Measurements from ENCODE around the gene ZGPAT.

ZGPAT gene

GRCh38 chr20:63767456-63767855 is 59.6 kb downstream of the ZGPAT start:
- Histone ChIP-seq H3K27me3 (ENCODE audit: insufficient read depth, low read length, poor library complexity, severe bottlenecking) (no peaks in the 10 kb centered on the region), H3K4me3 (ENCODE audit: low read length, poor library complexity, severe bottlenecking) (no peak overlapping the region), H3K9me3 (ENCODE audit: insufficient read depth, low read depth, low read length) (no peaks in the 10 kb centered on the region), H3K4me1 (ENCODE audit: insufficient read depth, low read length, poor library complexity, severe bottlenecking) (no peaks in the 10 kb centered on the region), H3F3A (ENCODE audit: low read depth) (no peaks in the 10 kb centered on the region), H4K20me1 (ENCODE audit: insufficient read depth, low read length, poor library complexity, severe bottlenecking) (no peaks in the 10 kb centered on the region), H3K9ac (ENCODE audit: low read depth, low read length, poor library complexity, severe bottlenecking) (no peak overlapping the region), H3K9me2 (replicated peaks; ENCODE audit: low read depth, low read length) (no peaks in the 10 kb centered on the region), H3K36me3 (ENCODE audit: insufficient read depth, low read length) (peaks cover 4% of the 10 kb centered on the region; the same call in 1 of the 2 replicates), H3K79me2 (ENCODE audit: insufficient read depth, low read length) (no peaks in the 10 kb centered on the region), H3K4me2 (ENCODE audit: low read depth, low read length, poor library complexity, severe bottlenecking) (no peak overlapping the region), H2AFZ (ENCODE audit: low read length) (no peak overlapping the region)
- TF ChIP-seq CTCF (conservative IDR thresholded peaks at IDR 0.05; ENCODE audit: low read length) (no peak), EZH2phosphoT487 (IDR thresholded peaks at IDR 0.05; ENCODE audit: borderline replicate concordance) (no peak)

- H2AFZ ChIP-seq (ENCODE audit: low read length) = no peak overlapping the region
- H3K4me2 ChIP-seq (ENCODE audit: low read depth, low read length, poor library complexity, severe bottlenecking) = no peak overlapping the region
- H3K4me3 ChIP-seq (ENCODE audit: low read length, poor library complexity, severe bottlenecking) = no peak overlapping the region
- TF ChIP-seq EZH2phosphoT487 (IDR thresholded peaks at IDR 0.05; ENCODE audit: borderline replicate concordance) = no peak
- no peaks in the 10 kb centered on the region for H3K9me3 ChIP-seq (ENCODE audit: insufficient read depth, low read depth, low read length)
- no peak overlapping the region for H3K9ac ChIP-seq (ENCODE audit: low read depth, low read length, poor library complexity, severe bottlenecking)
- H3K4me1 ChIP-seq (ENCODE audit: insufficient read depth, low read length, poor library complexity, severe bottlenecking) = no peaks in the 10 kb centered on the region
- H4K20me1 ChIP-seq (ENCODE audit: insufficient read depth, low read length, poor library complexity, severe bottlenecking) = no peaks in the 10 kb centered on the region
- peaks cover 4% of the 10 kb centered on the region; the same call in 1 of the 2 replicates for H3K36me3 ChIP-seq (ENCODE audit: insufficient read depth, low read length)
- no peaks in the 10 kb centered on the region for H3K27me3 ChIP-seq (ENCODE audit: insufficient read depth, low read length, poor library complexity, severe bottlenecking)
- H3K9me2 ChIP-seq (replicated peaks; ENCODE audit: low read depth, low read length) = no peaks in the 10 kb centered on the region
- H3K79me2 ChIP-seq (ENCODE audit: insufficient read depth, low read length) = no peaks in the 10 kb centered on the region
- H3F3A ChIP-seq (ENCODE audit: low read depth) = no peaks in the 10 kb centered on the region
Observed at GRCh38 chr20:63767886-63768285, 60.0 kb downstream of the ZGPAT start.

- Histone ChIP-seq H3K36me3 (ENCODE audit: insufficient read depth, low read length) (no peaks in the 10 kb centered on the region), H3K9ac (ENCODE audit: low read depth, low read length, poor library complexity, severe bottlenecking) (no peak overlapping the region), H3K4me2 (ENCODE audit: low read depth, low read length, poor library complexity, severe bottlenecking) (no peak overlapping the region), H4K20me1 (ENCODE audit: insufficient read depth, low read length, poor library complexity, severe bottlenecking) (no peaks in the 10 kb centered on the region), H3K9me2 (replicated peaks; ENCODE audit: low read depth, low read length) (no peaks in the 10 kb centered on the region), H3K79me2 (ENCODE audit: insufficient read depth, low read length) (no peaks in the 10 kb centered on the region), H3K4me1 (ENCODE audit: insufficient read depth, low read length, poor library complexity, severe bottlenecking) (no peaks in the 10 kb centered on the region), H3K4me3 (ENCODE audit: low read length, poor library complexity, severe bottlenecking) (no peak overlapping the region), H3K9me3 (ENCODE audit: insufficient read depth, low read depth, low read length) (no peaks in the 10 kb centered on the region), H3K27me3 (ENCODE audit: insufficient read depth, low read length, poor library complexity, severe bottlenecking) (no peaks in the 10 kb centered on the region), H2AFZ (ENCODE audit: low read length) (no peak overlapping the region), H3F3A (ENCODE audit: low read depth) (no peaks in the 10 kb centered on the region)
- TF ChIP-seq CTCF (conservative IDR thresholded peaks at IDR 0.05; ENCODE audit: low read length) (no peak), EZH2phosphoT487 (IDR thresholded peaks at IDR 0.05; ENCODE audit: borderline replicate concordance) (no peak)
Observed at GRCh38 chr20:63768591-63769515, 61.0 kb downstream of the ZGPAT start.
